ENCODE results near the gene PEX14. TPM values are rescaled to one million over a fixed set of nuclear protein-coding genes. Genes with fewer than 3 reads are reported as not detected.

PEX14 gene
- total and polyA plus RNA-seq, 2 experiments from 2014 or later: 17.6 to 19.6 TPM

DNA sequence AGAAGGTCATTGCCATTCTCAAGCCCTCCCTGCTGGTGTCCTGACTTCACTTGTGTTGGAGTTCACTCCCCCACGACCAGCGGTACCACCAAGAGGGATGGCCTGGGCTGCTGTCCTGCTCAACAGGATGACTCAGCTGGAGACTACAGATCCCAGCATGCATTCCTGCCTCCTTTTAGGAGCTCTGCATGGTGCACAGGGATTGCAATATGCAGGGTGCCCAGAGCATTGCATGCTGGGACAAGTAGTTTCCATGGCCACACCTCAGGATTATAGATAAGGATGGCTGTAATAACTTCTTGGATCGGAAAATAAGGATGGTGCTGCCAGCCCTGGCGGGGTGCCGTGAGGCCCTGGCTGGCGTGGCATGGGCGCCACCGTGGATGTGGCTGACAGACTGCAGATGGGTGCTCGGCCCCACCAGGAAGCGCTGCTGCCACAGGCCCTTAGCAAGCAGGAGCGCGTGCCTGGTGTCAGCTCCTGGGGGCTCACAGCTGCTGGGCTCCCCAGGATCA is 171.7 kb downstream of the PEX14 start:
- DNase-seq (ENCODE audit: low spot score): peak; percentile 43
- peak; percentile 11 for ATAC-seq
- H3K4me3 ChIP-seq: no peak overlapping the region
- no peak overlapping the region for H3K27ac ChIP-seq (ENCODE audit: low read depth)
- Mint-ChIP-seq H3K36me3 (ENCODE audit: low read depth) (peaks cover 3% of the 10 kb centered on the region; the same call in 1 of the 3 replicates), H3K9me3 (no peaks in the 10 kb centered on the region), H3K27me3 (ENCODE audit: insufficient read depth, low read depth, poor library complexity) (peaks cover 13% of the 10 kb centered on the region), H3K4me1 (peaks cover 4% of the 10 kb centered on the region; the same call in 2 of the 3 replicates), H3K27ac (no peak overlapping the region), H3K4me3 (no peak overlapping the region)
- H2AFZ ChIP-seq: no peak overlapping the region
- no peaks in the 10 kb centered on the region for H3K9me2 ChIP-seq (ENCODE audit: insufficient read depth)
- no peaks in the 10 kb centered on the region for H3K79me2 ChIP-seq (replicated peaks; ENCODE audit: insufficient read depth)
- no peaks in the 10 kb centered on the region for H4K20me1 ChIP-seq (replicated peaks; ENCODE audit: insufficient read depth)
- H3K4me2 ChIP-seq: no peak overlapping the region
- H3K36me3 ChIP-seq (ENCODE audit: insufficient read depth): no peaks in the 10 kb centered on the region
- H3K27me3 ChIP-seq (ENCODE audit: insufficient read depth): peaks cover 10% of the 10 kb centered on the region
- no peaks in the 10 kb centered on the region for H3F3A ChIP-seq (replicated peaks; ENCODE audit: low read depth)
- TF ChIP-seq, protein P1, sequence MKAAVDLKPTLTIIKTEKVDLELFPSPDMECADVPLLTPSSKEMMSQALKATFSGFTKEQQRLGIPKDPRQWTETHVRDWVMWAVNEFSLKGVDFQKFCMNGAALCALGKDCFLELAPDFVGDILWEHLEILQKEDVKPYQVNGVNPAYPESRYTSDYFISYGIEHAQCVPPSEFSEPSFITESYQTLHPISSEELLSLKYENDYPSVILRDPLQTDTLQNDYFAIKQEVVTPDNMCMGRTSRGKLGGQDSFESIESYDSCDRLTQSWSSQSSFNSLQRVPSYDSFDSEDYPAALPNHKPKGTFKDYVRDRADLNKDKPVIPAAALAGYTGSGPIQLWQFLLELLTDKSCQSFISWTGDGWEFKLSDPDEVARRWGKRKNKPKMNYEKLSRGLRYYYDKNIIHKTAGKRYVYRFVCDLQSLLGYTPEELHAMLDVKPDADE (IDR thresholded peaks at IDR 0.05): peak; percentile 79
- TF ChIP-seq EZH2 (IDR thresholded peaks at IDR 0.05; ENCODE audit: low read depth, unreplicated experiment): no peak
- no peak for TF ChIP-seq CTCF (conservative IDR thresholded peaks at IDR 0.05; ENCODE audit: low read depth in 2 of 2)
- TF ChIP-seq, protein P2, sequence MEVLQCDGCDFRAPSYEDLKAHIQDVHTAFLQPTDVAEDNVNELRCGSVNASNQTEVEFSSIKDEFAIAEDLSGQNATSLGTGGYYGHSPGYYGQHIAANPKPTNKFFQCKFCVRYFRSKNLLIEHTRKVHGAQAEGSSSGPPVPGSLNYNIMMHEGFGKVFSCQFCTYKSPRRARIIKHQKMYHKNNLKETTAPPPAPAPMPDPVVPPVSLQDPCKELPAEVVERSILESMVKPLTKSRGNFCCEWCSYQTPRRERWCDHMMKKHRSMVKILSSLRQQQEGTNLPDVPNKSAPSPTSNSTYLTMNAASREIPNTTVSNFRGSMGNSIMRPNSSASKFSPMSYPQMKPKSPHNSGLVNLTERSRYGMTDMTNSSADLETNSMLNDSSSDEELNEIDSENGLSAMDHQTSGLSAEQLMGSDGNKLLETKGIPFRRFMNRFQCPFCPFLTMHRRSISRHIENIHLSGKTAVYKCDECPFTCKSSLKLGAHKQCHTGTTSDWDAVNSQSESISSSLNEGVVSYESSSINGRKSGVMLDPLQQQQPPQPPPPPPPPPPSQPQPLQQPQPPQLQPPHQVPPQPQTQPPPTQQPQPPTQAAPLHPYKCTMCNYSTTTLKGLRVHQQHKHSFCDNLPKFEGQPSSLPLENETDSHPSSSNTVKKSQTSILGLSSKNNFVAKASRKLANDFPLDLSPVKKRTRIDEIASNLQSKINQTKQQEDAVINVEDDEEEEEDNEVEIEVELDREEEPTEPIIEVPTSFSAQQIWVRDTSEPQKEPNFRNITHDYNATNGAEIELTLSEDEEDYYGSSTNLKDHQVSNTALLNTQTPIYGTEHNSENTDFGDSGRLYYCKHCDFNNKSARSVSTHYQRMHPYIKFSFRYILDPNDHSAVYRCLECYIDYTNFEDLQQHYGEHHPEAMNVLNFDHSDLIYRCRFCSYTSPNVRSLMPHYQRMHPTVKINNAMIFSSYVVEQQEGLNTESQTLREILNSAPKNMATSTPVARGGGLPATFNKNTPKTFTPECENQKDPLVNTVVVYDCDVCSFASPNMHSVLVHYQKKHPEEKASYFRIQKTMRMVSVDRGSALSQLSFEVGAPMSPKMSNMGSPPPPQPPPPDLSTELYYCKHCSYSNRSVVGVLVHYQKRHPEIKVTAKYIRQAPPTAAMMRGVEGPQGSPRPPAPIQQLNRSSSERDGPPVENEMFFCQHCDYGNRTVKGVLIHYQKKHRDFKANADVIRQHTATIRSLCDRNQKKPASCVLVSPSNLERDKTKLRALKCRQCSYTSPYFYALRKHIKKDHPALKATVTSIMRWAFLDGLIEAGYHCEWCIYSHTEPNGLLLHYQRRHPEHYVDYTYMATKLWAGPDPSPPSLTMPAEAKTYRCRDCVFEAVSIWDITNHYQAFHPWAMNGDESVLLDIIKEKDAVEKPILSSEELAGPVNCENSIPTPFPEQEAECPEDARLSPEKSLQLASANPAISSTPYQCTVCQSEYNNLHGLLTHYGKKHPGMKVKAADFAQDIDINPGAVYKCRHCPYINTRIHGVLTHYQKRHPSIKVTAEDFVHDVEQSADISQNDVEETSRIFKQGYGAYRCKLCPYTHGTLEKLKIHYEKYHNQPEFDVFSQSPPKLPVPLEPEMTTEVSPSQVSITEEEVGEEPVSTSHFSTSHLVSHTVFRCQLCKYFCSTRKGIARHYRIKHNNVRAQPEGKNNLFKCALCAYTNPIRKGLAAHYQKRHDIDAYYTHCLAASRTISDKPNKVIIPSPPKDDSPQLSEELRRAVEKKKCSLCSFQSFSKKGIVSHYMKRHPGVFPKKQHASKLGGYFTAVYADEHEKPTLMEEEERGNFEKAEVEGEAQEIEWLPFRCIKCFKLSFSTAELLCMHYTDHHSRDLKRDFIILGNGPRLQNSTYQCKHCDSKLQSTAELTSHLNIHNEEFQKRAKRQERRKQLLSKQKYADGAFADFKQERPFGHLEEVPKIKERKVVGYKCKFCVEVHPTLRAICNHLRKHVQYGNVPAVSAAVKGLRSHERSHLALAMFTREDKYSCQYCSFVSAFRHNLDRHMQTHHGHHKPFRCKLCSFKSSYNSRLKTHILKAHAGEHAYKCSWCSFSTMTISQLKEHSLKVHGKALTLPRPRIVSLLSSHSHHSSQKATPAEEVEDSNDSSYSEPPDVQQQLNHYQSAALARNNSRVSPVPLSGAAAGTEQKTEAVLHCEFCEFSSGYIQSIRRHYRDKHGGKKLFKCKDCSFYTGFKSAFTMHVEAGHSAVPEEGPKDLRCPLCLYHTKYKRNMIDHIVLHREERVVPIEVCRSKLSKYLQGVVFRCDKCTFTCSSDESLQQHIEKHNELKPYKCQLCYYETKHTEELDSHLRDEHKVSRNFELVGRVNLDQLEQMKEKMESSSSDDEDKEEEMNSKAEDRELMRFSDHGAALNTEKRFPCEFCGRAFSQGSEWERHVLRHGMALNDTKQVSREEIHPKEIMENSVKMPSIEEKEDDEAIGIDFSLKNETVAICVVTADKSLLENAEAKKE (CRISPR knock-in tag; IDR thresholded peaks at IDR 0.05): no peak
- TF ChIP-seq POLR2AphosphoS5 (IDR thresholded peaks at IDR 0.05; ENCODE audit: low read depth): no peak
- TF ChIP-seq JUNB (IDR thresholded peaks at IDR 0.05; ENCODE audit: unreplicated experiment): no peak
- H3K4me1 ChIP-seq (ENCODE audit: insufficient read depth): peaks cover 7% of the 10 kb centered on the region

All from GM23338 (cell line).